Mesenchymal stem cell (in vitro differentiated cells and primary cell): ENCODE data around the gene CAMK1D.
A peak's percentile ranks its signal among the peaks of the same experiment; 100 is the strongest.
"Not testable (repeated sequence)": the region's sequence is repeated elsewhere in the genome, so short reads cannot be mapped to it uniquely, and the experiment has no call there.

Experiments used
- DNase-seq: peaks from one replicate; pipeline ENCODE4 v3.0.0-alpha.2; 2013
- H2AFZ ChIP-seq: one replicate; pipeline ENCODE4 v1.6.1; 2013; ENCODE audit warnings: low read depth, mild to moderate bottlenecking, control low read depth, inconsistent platforms, low read length, moderate library complexity
- H2AK5ac ChIP-seq: 2 replicates; pipeline ENCODE4 v1.6.1; 2013; ENCODE audit warnings: low read length, moderate library complexity, mild to moderate bottlenecking, inconsistent platforms; ENCODE audit not compliant: severe bottlenecking
- H2BK120ac ChIP-seq: one replicate; pipeline ENCODE4 v1.6.1; 2013; ENCODE audit warnings: low read depth, mild to moderate bottlenecking, inconsistent platforms, low read length, moderate library complexity
- H2BK12ac ChIP-seq, 2 experiments: one replicate each; pipeline ENCODE4 v1.6.1; 2013; ENCODE audit warnings: inconsistent platforms in 2 of 2, low read length in 2 of 2, mild to moderate bottlenecking in 2 of 2, moderate library complexity in 2 of 2, control low read depth in 1 of 2
- H2BK15ac ChIP-seq: one replicate; pipeline ENCODE4 v1.6.1; 2013; ENCODE audit warnings: mild to moderate bottlenecking, low read depth, inconsistent platforms; ENCODE audit not compliant: poor library complexity, severe bottlenecking
- H2BK5ac ChIP-seq: 2 replicates; pipeline ENCODE4 v1.6.1; 2013; ENCODE audit warnings: low read depth, mild to moderate bottlenecking, low read length, control low read depth, inconsistent platforms; ENCODE audit not compliant: poor library complexity, severe bottlenecking
- H3K14ac ChIP-seq, 2 experiments: one replicate each; pipeline ENCODE4 v1.6.1; 2013; ENCODE audit warnings: inconsistent platforms in 2 of 2, low read length in 2 of 2, control low read depth in 1 of 2, mild to moderate bottlenecking in 1 of 2, moderate library complexity in 1 of 2
- H3K18ac ChIP-seq, 2 experiments: one replicate each; pipeline ENCODE4 v1.6.1; 2013; ENCODE audit warnings: inconsistent platforms in 2 of 2, low read length in 2 of 2, control low read depth in 1 of 2, low read depth in 1 of 2, mild to moderate bottlenecking in 1 of 2
- H3K23ac ChIP-seq, 2 experiments: one replicate each; pipeline ENCODE4 v1.6.1; 2013; ENCODE audit warnings: inconsistent platforms in 2 of 2, low read length in 2 of 2, mild to moderate bottlenecking in 2 of 2, moderate library complexity in 2 of 2, control low read depth in 1 of 2
- H3K27ac ChIP-seq: 2 replicates; pipeline ENCODE4 v1.5.1; 2013; ENCODE audit warnings: mild to moderate bottlenecking, moderate library complexity, low read length, control low read depth, inconsistent platforms; ENCODE audit not compliant: poor library complexity, severe bottlenecking
- H3K27me3 ChIP-seq, 2 experiments: 2 replicates each; pipeline versions ENCODE4 v1.6.1 to v1.7.0; 2013; ENCODE audit warnings: low read length in 2 of 2, mild to moderate bottlenecking in 2 of 2, moderate library complexity in 2 of 2, control low read depth in 1 of 2, inconsistent platforms in 1 of 2; ENCODE audit not compliant: control insufficient read depth in 1 of 2, insufficient read depth in 1 of 2
- H3K36me3 ChIP-seq, 2 experiments: 2 replicates each; pipeline versions ENCODE4 v1.6.1 to v1.7.0; 2013; ENCODE audit warnings: low read length in 2 of 2, control low read depth in 1 of 2, inconsistent platforms in 1 of 2, low read depth in 1 of 2, mild to moderate bottlenecking in 1 of 2; ENCODE audit not compliant: insufficient read depth in 2 of 2, control insufficient read depth in 1 of 2
- H3K4ac ChIP-seq, 2 experiments: one replicate each; pipeline ENCODE4 v1.6.1; 2013; ENCODE audit warnings: inconsistent platforms in 2 of 2, low read length in 2 of 2, mild to moderate bottlenecking in 2 of 2, moderate library complexity in 2 of 2, control low read depth in 1 of 2, low read depth in 1 of 2
- H3K4me1 ChIP-seq: 2 replicates; pipeline ENCODE4 v1.6.1; 2013; ENCODE audit warnings: low read depth, low read length, control low read depth; ENCODE audit not compliant: control insufficient read depth, insufficient read depth
- H3K4me2 ChIP-seq: 2 replicates; pipeline ENCODE4 v1.6.1; 2013; ENCODE audit warnings: low read length, mild to moderate bottlenecking, inconsistent platforms; ENCODE audit not compliant: poor library complexity, severe bottlenecking
- H3K4me3 ChIP-seq, 2 experiments: 2 replicates each; pipeline versions ENCODE4 v1.5.1 to v1.7.0; 2013; ENCODE audit warnings: low read length in 2 of 2, mild to moderate bottlenecking in 2 of 2, control low read depth in 1 of 2, low read depth in 1 of 2; ENCODE audit not compliant: insufficient read depth in 1 of 2
- H3K79me1 ChIP-seq: replicated peaks from 2 replicates; pipeline ENCODE4 v1.6.1; 2013; ENCODE audit warnings: mild to moderate bottlenecking, control low read depth, low read length, inconsistent platforms; ENCODE audit not compliant: poor library complexity, severe bottlenecking
- H3K9ac ChIP-seq: 2 replicates; pipeline ENCODE4 v1.7.0; 2013; ENCODE audit warnings: mild to moderate bottlenecking, low read length, moderate library complexity
- H3K9me3 ChIP-seq: 2 replicates; pipeline ENCODE4 v1.7.0; 2013; ENCODE audit warnings: mild to moderate bottlenecking, low read length; ENCODE audit not compliant: control insufficient read depth
- H4K8ac ChIP-seq: one replicate; pipeline ENCODE4 v1.6.1; 2013; ENCODE audit warnings: inconsistent platforms, mild to moderate bottlenecking, low read length, moderate library complexity
- H4K91ac ChIP-seq: one replicate; pipeline ENCODE4 v1.6.1; 2013; ENCODE audit warnings: mild to moderate bottlenecking, low read length, inconsistent platforms
- WGBS: methylation state at CpG from one replicate; pipeline ENCODE4 v1.1.7; 2013; ENCODE audit warnings: mixed read lengths; 5-methylcytosine and 5-hydroxymethylcytosine counted together

CAMK1D gene

GRCh38 chr10:12711350-12711708 lies 362.0 kb downstream of the CAMK1D start:
- Histone ChIP-seq H3K27me3 (no peaks in the 10 kb centered on the region), H3K4me1 (peaks cover 12% of the 10 kb centered on the region), H4K91ac (no peak overlapping the region), H3K14ac (no peak overlapping the region), H2BK120ac (no peak overlapping the region), H3K27ac (no peak overlapping the region), H3K4me3 (no peak overlapping the region), H2BK15ac (no peak overlapping the region), H2AFZ (no peak overlapping the region), H3K36me3 (peaks cover 0 to 8% of the 10 kb centered on the region in 2 experiments), H4K8ac (no peak overlapping the region), H3K4me2 (no peak overlapping the region), H3K18ac (no peak overlapping the region), H3K9ac (no peak overlapping the region), H2BK12ac (no peak overlapping the region), H3K4ac (no peak overlapping the region), H3K79me1 (peaks cover 37% of the 10 kb centered on the region), H3K9me3 (no peaks in the 10 kb centered on the region), H2AK5ac (no peak overlapping the region), H3K23ac (no peak overlapping the region), H2BK5ac (no peak overlapping the region)
- WGBS, result 95% methylated on average over 4 of the region's 6 CpGs
- DNase-seq, result no peak

GRCh38 chr10:12712293-12712983 lies 363.1 kb downstream of the CAMK1D start:
- Histone ChIP-seq H2BK15ac (no peak overlapping the region), H2BK12ac (peak overlapping the region in 1 of 2 experiments; percentile 16), H4K8ac (peak overlapping the region; percentile 62), H2AK5ac (no peak overlapping the region), H3K27me3 (no peaks in the 10 kb centered on the region), H2BK120ac (no peak overlapping the region), H3K9me3 (no peaks in the 10 kb centered on the region), H3K4me3 (no peak overlapping the region), H4K91ac (no peak overlapping the region), H3K18ac (peak overlapping the region in 1 of 2 experiments; percentile 30), H3K4ac (no peak overlapping the region), H3K27ac (no peak overlapping the region), H3K4me2 (no peak overlapping the region), H3K4me1 (peaks cover 12% of the 10 kb centered on the region), H2BK5ac (no peak overlapping the region), H3K14ac (peak overlapping the region in 1 of 2 experiments; percentile 11), H3K36me3 (peaks cover 0 to 8% of the 10 kb centered on the region in 2 experiments), H3K79me1 (peaks cover 41% of the 10 kb centered on the region), H3K23ac (no peak overlapping the region), H2AFZ (no peak overlapping the region), H3K9ac (no peak overlapping the region)
- whole genome bisulfite sequencing, result 85% methylated on average over 7 of the region's 11 CpGs
- no peak for DNase-seq

DNA sequence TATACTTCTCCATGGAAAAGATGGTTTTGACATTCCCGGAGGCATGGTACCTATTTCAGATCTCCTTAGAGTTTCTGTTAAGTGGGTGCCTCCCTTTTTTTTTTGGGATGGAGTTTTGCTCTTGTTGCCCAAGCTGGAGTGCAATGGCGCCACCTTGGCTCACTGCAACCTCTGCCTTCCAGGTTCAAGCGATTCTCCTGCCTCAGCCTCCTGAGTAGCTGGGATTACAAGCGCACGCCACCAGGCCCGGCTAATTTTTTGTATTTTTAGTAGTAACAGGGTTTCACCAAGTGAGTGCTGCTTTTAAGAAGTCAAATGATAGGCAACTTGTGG lies 363.6 kb downstream of the CAMK1D start:
- not testable (repeated sequence) for H3K9me3 ChIP-seq, H2BK5ac ChIP-seq, DNase-seq, H2BK12ac ChIP-seq, H2AFZ ChIP-seq, H3K23ac ChIP-seq, H4K8ac ChIP-seq, H3K27ac ChIP-seq, H2AK5ac ChIP-seq, H3K36me3 ChIP-seq, H3K18ac ChIP-seq, H3K14ac ChIP-seq, H2BK120ac ChIP-seq, H4K91ac ChIP-seq, H3K4me2 ChIP-seq, H3K27me3 ChIP-seq, H3K9ac ChIP-seq, H2BK15ac ChIP-seq, H3K4ac ChIP-seq, H3K4me3 ChIP-seq
- Histone ChIP-seq H3K79me1 (peaks cover 43% of the 10 kb centered on the region), H3K4me1 (peaks cover 12% of the 10 kb centered on the region)
- 99% methylated on average over 6 of the region's 6 CpGs for WGBS

DNA sequence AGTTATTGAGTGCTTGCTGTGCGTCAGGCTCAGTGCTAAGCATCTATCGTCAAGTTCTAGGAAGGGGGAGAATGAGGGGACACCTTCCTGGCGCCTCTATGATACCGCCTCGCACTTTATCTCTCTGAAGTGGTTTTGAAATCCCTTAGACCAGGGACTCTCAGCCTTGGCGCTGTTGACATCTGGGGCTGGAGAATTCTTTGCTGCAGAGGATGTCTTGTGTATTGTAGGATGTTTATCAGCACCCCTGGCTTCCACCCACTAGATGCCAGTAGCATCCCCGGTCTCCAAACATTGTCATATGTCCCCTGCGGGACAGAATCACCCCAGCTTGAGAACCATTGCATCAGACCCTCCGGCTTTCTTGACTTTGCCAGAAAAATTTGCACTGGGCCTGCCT lies 366.7 kb downstream of the CAMK1D start:
- Histone ChIP-seq H3K18ac (no peak overlapping the region), H3K4me2 (no peak overlapping the region), H3K9me3 (no peaks in the 10 kb centered on the region), H2BK15ac (no peak overlapping the region), H4K91ac (no peak overlapping the region), H3K9ac (no peak overlapping the region), H3K4me1 (peaks cover 6% of the 10 kb centered on the region), H3K4ac (no peak overlapping the region), H4K8ac (no peak overlapping the region), H3K27me3 (no peaks in the 10 kb centered on the region), H2AK5ac (no peak overlapping the region), H3K14ac (no peak overlapping the region), H2AFZ (no peak overlapping the region), H2BK5ac (no peak overlapping the region), H3K23ac (no peak overlapping the region), H3K79me1 (peaks cover 40% of the 10 kb centered on the region), H3K27ac (no peak overlapping the region), H2BK120ac (no peak overlapping the region), H2BK12ac (no peak overlapping the region), H3K36me3 (peaks cover 0 to 6% of the 10 kb centered on the region in 2 experiments), H3K4me3 (no peak overlapping the region)
- no peak for DNase-seq
- WGBS, result 87% methylated on average over 8 of the region's 9 CpGs
